C4-2B (cell line): ENCODE data around the gene COL23A1.

ENCODE experiments used
- CTCF ChIP-seq: fragments of 450-650 bp; conservative IDR thresholded peaks from 2 replicates; pipeline ENCODE4 v1.5.1; 2017; ENCODE audit warnings: mild to moderate bottlenecking
- ZFX ChIP-seq: fragments of 450-650 bp; IDR thresholded peaks from 2 replicates; pipeline ENCODE4 v1.6.1; 2017

- TF ChIP-seq CTCF: no peak
- no peak for TF ChIP-seq ZFX
These were observed 34.4 kb downstream of the COL23A1 start for GRCh38 chr5:178555771-178556211.
